Sciatic nerve (tissue), 2 donors: ENCODE measurements around the gene MINAR1. TPM values are rescaled to one million over a fixed set of nuclear protein-coding genes. Genes with fewer than 3 reads are reported as not detected.

Experiments
- ATAC-seq: fragments of 200-7000 bp; cut with Tn5 transposase; one replicate; pipeline ENCODE4 v1.9.1; 2020; ENCODE audit warnings: mild to moderate bottlenecking, moderate library complexity
- DNase-seq: peaks from one replicate; pipeline ENCODE4 v3.0.0-alpha.2; 2020; ENCODE audit warnings: low spot score
- intact Hi-C: fragments of 100-400 bp; cut with DNase I; formaldehyde crosslinking; loops from one replicate; pipeline ENCODE4 v1.14.2; 2022
- total RNA-seq: library from RNA; stranded (reverse); fragmentation: NEBNext Ultra II Directional; extraction: Animal tissue kit (Norgen Biotek cat#: 25700); gene quantifications from one replicate; pipeline ENCODE4 v1.2.1, GENCODE V29; 2021
- donor health status: DM: no; HTN: no; CAD: no.
- donor health status: DM: no; HTN: no; CAD: no.

MINAR1 gene
- total RNA-seq, 1 donor from 2014 or later, result 0.98 TPM

DNA sequence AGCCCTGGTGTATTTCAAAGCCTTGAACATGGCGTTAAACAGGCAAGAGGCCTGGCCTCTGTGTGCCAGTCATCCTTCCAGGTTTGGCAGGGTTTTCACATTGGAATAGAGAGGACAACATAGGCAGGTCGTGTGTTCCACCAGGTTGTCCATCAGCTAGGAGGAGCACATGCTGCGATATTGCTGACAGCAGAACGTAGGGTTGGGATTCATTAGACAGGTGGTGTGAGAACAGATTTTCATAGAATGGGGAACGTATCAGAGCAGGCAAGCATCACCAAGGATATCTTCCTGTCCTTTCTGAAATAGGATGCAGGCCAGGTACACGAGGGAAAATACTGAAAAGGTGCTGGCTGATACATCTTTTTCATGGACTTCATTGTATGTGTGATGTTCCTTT is 26.4 kb downstream of the MINAR1 start:
- DNase-seq, result no peak
- intact Hi-C loops, result no loop called here

GRCh38 chr15:79459666-79460065 is 27.5 kb downstream of the MINAR1 start:
- intact Hi-C loops, result no loop called here
- ATAC-seq (no peak), DNase-seq (no peak)

More for the DNA sequence above, 26.4 kb downstream of the MINAR1 start:
- ATAC-seq, result no peak

- intact Hi-C loops, result no loop called here
- no peak for ATAC-seq
- no peak for DNase-seq
These were observed 31.1 kb downstream of the MINAR1 start for GRCh38 chr15:79463043-79463780.

- intact Hi-C loops, result no loop called here
- DNase-seq (no peak), ATAC-seq (no peak)
These were observed 31.7 kb downstream of the MINAR1 start for GRCh38 chr15:79463781-79464270.

DNA sequence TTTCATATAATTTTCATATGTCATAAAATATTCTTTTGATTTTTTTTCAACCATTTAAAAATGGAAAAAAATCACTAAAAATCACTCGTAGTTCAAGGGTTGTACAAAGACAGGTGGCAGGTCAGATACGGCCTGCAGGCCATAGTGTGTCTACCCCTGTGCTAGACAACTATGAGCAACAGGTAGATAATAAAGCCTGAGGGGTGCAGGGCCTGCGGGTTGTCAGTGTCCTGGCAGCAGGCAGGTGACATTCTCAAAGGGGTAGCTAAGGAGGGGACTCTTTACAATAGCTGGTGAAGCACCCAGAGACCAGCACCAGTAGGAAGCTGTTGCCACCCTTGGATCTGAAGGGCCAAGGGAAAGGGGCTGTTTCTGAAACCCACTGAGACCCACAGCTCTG is 34.4 kb downstream of the MINAR1 start:
- DNase-seq, result no peak
- intact Hi-C loops, result no loop called here
- ATAC-seq, result no peak

DNA sequence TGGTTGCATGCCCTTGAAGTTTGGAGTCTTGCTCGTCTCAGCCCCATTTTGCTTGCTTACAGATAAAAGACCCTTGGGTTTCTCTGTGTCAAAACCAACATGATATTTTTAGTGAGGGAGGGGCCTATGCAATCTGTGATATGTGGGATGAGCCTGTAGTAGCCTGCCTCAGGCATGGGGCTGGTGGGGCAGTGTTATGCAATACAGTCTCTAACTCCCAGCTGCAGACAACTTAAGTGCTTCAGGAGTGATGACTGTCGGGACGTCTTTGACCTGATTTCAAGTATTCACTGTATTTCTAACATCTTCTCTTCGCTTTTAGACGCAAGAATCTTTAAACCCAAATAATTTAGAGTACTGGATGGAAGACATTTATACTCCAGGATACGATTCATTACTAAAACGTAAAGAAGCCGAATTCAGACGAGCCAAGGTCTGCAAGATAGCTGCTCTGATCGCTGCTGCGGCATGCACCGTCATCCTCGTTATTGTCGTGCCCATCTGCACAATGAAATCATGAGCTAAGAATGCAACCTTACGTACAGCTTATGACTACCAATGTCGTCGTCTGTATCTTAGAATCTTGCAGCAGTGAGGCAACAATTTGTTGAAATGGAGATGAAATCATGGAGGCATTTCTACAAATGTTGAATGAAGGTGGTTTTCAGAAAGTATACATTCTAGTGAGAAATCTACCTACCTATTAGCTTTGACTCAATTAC is 35.9 kb downstream of the MINAR1 start:
- ATAC-seq, result no peak
- intact Hi-C loops, result no loop called here
- DNase-seq, result no peak

- DNase-seq (no peak), ATAC-seq (no peak)
- intact Hi-C loops, result no loop called here
These were observed 40.3 kb downstream of the MINAR1 start for GRCh38 chr15:79472446-79472845.

DNA sequence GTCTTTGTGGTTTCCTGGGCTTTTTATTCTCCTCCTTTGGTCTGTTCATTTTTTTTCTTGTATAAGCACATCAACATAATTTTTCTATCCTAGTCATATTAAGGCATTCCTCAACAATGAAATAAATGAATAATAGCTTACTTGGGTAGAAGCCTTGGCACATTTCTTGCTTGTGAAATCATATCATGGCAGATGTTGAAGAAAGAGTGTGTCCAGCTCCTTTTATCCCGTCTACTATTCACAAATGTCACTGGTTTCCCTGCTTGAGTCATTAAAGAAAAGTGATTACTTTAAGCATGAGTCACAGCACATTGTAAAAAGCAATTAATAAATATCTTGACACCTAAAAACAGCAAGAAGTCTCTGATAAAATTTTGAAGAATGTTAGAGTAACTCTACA is 42.1 kb downstream of the MINAR1 start:
- no peak for DNase-seq
- intact Hi-C loops, result no loop called here
- no peak for ATAC-seq

GRCh38 chr15:79475306-79475705 is 43.2 kb downstream of the MINAR1 start:
- DNase-seq (no peak), ATAC-seq (no peak)
- intact Hi-C loops, result no loop called here

- ATAC-seq, result no peak
- intact Hi-C loops, result no loop called here
- DNase-seq, result no peak
These were observed 46.0 kb downstream of the MINAR1 start for GRCh38 chr15:79478108-79478507.

GRCh38 chr15:79479616-79480015 is 47.5 kb downstream of the MINAR1 start:
- ATAC-seq (no peak), DNase-seq (no peak)
- intact Hi-C loops, result no loop called here

DNA sequence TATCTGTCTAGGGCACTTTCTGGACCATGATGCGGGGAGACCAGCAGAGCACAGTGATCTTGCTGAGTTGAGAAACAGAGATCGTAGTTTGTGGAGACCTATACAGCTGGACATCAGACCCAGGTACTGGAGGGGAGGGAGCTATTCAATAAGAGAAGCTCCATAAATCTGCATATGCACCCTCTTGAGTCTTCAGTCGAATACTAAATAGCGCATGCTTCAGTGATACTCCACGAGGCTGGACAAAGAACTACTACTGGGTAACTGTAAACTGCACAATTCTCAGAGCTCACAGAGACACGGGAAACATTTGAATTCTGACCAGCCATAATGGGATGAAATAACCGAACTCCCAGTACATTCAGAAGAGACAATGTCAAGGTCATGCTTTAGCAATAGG is 49.7 kb downstream of the MINAR1 start:
- no peak for DNase-seq
- intact Hi-C loops, result no loop called here
- no peak for ATAC-seq

Other genes with a start within 250 kb of the MINAR1 start
- 0.13 TPM for gene ANKRD34C, start 149.6 kb upstream of the MINAR1 start, total RNA-seq
- gene TMED3, start 121.2 kb upstream of the MINAR1 start, total RNA-seq, result 20.6 TPM